Uterus (tissue), 4 donors: Measurements from ENCODE around the gene NBEAL1. TPM values are rescaled to one million over a fixed set of nuclear protein-coding genes. Genes with fewer than 3 reads are reported as not detected.
A peak's percentile ranks its signal among the peaks of the same experiment; 100 is the strongest.
"Not testable (repeated sequence)": the region's sequence is repeated elsewhere in the genome, so short reads cannot be mapped to it uniquely, and the experiment has no call there.

Source experiments
- DNase-seq, 2 donors: peaks; one replicate each; pipeline ENCODE4 v3.0.0-alpha.2; 2019 to 2020
- H3K27ac ChIP-seq, 2 donors: fragments of 200-600 bp; sonication (generic); 1 replicate in 1 of 2; 2 replicates in 1 of 2; pipeline ENCODE4 v1.5.1; 2016 to 2018
- H3K27me3 ChIP-seq, 2 donors: fragments of 200-600 bp; sonication (generic); one replicate each; pipeline ENCODE4 v1.5.1; 2018 to 2019; ENCODE audit warnings: control low read depth in 1 of 2
- H3K36me3 ChIP-seq, 2 donors: fragments of 200-600 bp; sonication (generic); one replicate each; pipeline ENCODE4 v1.5.1; 2019; ENCODE audit warnings: control low read depth in 1 of 2
- H3K4me1 ChIP-seq, 2 donors: fragments of 200-600 bp; sonication (generic); one replicate each; pipeline ENCODE4 v1.5.1; 2018 to 2019; ENCODE audit warnings: control low read depth in 1 of 2
- H3K4me3 ChIP-seq, 2 donors: fragments of 200-600 bp; sonication (generic); 1 replicate in 1 of 2; 2 replicates in 1 of 2; pipeline ENCODE4 v1.5.1; 2018 to 2019; ENCODE audit warnings: mild to moderate bottlenecking in 1 of 2
- H3K9me3 ChIP-seq, 2 donors: fragments of 200-600 bp; sonication (generic); one replicate each; pipeline ENCODE4 v1.5.1; 2019; ENCODE audit warnings: control low read depth in 1 of 2
- POLR2A ChIP-seq, 2 donors: fragments of 450-650 bp; IDR thresholded peaks; one replicate each; pipeline ENCODE4 v1.6.1; 2016; ENCODE audit warnings: antibody characterized with exemption in 2 of 2, mild to moderate bottlenecking in 1 of 2, moderate library complexity in 1 of 2
- intact Hi-C: fragments of 100-400 bp; cut with DNase I; formaldehyde crosslinking; loops from one replicate; pipeline ENCODE4 v1.15.1; 2023; ENCODE audit warnings: low total_unique reads
- total RNA-seq, 4 donors: library from RNA; depleted of rRNA in 3 of 4; stranded (reverse); fragments of >200 nt in 3 of 4; gene quantifications; one replicate each; pipeline versions ENCODE4 v1.1.0 to v1.2.4, GENCODE V29; 2014 to 2023
- TF ChIP-seq, protein P1 (sequence below), 4 experiments: fragments of 200-600 bp in 2 of 4; fragments of 450-650 bp in 2 of 4; sonication (generic) in 2 of 4; IDR thresholded peaks; one replicate each; pipeline ENCODE4 v1.5.1; 2016 to 2019; ENCODE audit warnings: antibody characterized with exemption in 4 of 4, mild to moderate bottlenecking in 2 of 4, moderate library complexity in 1 of 4
- donor health status: DM: yes; HTN: yes; CAD: no.

The NBEAL1 gene
- 100 to 1,000 TPM in 1 of 4 donors, 10 to 100 TPM in 3; 23.1 to 106 (median 41.8) TPM for total RNA-seq

DNA sequence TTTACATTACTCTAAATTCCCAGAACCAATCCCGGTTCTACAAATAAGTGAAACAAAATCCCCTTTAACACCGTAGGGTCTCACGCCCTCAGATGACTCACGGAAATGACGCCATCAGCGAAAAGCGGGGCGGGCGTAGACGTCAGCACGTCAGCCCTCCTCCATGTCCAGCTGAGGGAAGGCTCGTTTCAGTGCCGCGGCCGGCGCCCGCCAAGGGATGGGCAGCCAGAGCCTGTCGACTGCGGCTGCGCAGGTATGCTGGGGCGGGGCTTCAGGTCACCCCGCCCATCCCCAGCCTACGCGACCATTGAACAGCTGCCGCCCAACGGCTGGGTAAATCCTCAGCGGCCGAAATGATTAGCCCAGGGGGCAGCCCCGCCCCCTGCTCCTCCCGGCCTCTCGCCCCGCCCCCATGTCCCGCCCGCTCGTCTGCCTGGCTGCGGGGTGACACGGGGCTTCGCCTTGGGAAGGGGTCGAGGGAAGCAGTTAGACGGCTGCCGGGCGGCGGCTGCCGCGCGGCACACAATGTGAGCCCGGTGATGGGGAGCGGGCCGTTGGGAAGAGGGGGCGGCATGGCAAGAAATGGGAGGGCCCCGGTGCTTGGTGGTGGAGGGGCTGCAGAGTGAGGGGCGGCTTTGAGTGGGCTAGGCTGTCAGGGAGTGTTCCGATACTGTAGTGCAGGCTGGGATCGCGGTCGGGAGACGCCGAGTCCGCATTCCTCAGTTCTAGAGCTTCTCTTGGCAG, at the start of gene NBEAL1:
NBEAL1 (plus strand) TSS at position 420 of the 744 bp plus-strand sequence. CDS start 1,510 bp downstream, outside the sequence.
- H3K27ac ChIP-seq: peak within 1 kb of the TSS; percentile 92 to 99
- peak; percentile 98 to 99 for DNase-seq
- no peaks in the 10 kb centered on the region for H3K27me3 ChIP-seq
- H3K4me1 ChIP-seq: no peaks in the 10 kb centered on the region
- intact Hi-C loops: no loop called here
- H3K36me3 ChIP-seq: no peaks in the 10 kb centered on the region
- H3K9me3 ChIP-seq: no peaks in the 10 kb centered on the region
- H3K4me3 ChIP-seq: peak within 1 kb of the TSS; percentile 70 to 95
- peak; percentile 83 to 85 for TF ChIP-seq POLR2A (IDR thresholded peaks at IDR 0.05)
- TF ChIP-seq, protein P1, sequence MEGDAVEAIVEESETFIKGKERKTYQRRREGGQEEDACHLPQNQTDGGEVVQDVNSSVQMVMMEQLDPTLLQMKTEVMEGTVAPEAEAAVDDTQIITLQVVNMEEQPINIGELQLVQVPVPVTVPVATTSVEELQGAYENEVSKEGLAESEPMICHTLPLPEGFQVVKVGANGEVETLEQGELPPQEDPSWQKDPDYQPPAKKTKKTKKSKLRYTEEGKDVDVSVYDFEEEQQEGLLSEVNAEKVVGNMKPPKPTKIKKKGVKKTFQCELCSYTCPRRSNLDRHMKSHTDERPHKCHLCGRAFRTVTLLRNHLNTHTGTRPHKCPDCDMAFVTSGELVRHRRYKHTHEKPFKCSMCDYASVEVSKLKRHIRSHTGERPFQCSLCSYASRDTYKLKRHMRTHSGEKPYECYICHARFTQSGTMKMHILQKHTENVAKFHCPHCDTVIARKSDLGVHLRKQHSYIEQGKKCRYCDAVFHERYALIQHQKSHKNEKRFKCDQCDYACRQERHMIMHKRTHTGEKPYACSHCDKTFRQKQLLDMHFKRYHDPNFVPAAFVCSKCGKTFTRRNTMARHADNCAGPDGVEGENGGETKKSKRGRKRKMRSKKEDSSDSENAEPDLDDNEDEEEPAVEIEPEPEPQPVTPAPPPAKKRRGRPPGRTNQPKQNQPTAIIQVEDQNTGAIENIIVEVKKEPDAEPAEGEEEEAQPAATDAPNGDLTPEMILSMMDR (IDR thresholded peaks at IDR 0.05): no peak

DNA sequence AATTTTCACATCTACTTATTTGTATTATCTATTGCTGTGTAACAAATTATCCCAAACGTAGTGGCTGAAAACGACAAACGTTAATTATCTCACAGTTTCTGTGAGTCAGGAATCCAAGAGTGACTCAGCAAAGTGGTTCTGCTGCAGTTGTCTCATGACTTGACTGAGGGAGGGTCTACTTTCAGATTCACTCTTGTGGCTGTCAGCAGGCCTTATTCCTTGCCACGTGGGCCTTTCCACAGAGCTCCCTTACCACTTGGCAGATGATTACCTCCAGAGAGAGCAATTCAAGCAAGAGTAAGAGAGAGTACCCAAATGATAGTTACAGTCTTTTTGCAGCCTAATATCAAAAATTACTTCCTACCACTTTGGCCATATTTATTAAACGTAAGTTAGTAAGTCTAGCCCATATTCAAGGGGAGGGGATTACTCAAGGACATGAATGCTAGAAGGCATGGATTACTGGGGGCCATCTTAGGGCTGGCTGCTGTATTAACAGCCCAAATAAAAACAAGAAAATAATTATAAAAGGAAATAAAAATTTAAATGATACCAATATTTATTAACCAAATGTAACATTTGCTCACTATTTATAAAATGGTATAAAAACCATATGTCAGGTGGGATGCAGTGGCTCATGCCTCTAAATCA, 48.7 kb upstream of the NBEAL1 start:
- Histone ChIP-seq H3K36me3 (no peaks in the 10 kb centered on the region), H3K27ac (no peak overlapping the region), H3K4me3 (no peak overlapping the region), H3K27me3 (no peaks in the 10 kb centered on the region), H3K9me3 (no peaks in the 10 kb centered on the region), H3K4me1 (no peaks in the 10 kb centered on the region)
- intact Hi-C loops: no loop called here
- no peak for DNase-seq
- TF ChIP-seq POLR2A (IDR thresholded peaks at IDR 0.05): no peak
- TF ChIP-seq, protein P1 (IDR thresholded peaks at IDR 0.05): no peak

DNA sequence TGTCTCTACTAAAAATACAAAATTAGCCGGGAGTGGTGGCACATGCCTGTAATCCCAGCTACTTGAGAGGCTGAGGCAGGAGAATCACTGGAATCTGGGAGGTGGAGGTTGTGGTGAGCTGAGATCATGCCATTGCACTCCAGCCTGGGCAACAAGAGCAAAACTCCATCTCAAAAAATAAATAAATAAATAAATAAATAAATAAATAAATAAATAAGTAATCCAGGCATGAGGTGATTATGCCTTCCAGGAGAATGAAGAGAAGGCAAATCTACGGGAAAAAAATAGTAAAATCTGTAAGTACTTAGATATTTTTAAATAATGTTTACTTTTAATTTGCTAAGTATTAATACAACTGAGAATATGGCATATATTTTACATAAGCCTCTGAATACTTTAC, 45.3 kb upstream of the NBEAL1 start:
- intact Hi-C loops, H3K4me3 ChIP-seq, H3K9me3 ChIP-seq, H3K27ac ChIP-seq, DNase-seq, H3K4me1 ChIP-seq, H3K36me3 ChIP-seq, H3K27me3 ChIP-seq: not testable (repeated sequence)

DNA sequence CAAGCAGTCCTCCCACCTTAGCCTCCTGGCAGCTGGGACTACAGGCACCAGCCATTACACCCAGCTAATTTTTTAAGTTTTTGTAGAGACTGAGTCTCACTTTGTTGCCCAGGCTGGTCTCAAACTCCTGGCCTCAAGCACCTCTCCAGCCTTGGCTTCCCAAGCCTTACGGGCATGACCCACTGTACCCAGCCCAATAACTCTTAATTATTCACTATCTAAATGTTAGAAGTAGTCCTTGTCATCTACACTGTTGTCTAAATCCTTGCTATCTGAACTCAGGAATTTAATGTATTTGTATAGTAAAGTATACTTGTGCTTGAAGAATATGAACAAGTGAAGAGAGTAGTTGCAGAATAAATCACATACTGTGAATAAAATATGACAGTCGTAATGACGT, 37.9 kb upstream of the NBEAL1 start:
- H3K27ac ChIP-seq: no peak overlapping the region
- H3K9me3 ChIP-seq: no peaks in the 10 kb centered on the region
- H3K4me1 ChIP-seq: no peaks in the 10 kb centered on the region
- no peak for TF ChIP-seq POLR2A (IDR thresholded peaks at IDR 0.05)
- no peak overlapping the region for H3K4me3 ChIP-seq
- intact Hi-C loops: no loop called here
- no peaks in the 10 kb centered on the region for H3K27me3 ChIP-seq
- DNase-seq: no peak
- H3K36me3 ChIP-seq: no peaks in the 10 kb centered on the region

DNA sequence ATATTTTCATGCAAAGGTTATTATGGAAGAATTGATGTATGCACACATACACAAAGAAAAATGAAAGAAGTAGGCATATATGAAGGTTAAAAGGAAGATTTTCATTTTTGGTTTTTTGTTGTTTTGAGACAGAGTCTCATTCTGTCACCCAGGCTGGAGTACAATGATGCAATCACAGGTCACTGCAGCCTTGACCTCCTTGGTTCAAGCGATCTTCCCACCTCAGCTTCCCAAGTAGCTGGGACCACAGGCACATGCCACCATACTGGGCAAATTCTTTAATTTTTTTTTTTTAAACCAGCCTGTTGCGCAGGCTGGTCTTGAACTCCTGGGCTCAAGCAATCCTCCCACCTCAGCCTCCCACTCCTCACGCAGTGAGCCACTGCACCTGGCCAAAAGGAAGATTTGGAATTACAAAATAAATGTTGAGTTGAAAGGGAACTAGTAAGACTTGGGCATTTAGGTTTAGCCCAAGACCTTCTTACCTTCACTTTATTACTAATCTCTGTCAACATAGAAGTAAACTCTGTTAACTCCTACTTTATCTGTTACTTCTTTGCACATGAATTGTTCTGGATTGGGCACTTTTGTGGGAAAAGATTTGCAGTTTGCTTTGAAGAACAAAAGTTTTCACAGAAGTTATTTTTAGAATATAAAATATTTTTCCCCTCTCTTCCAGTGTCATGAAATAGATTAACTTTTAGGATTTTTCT, 31.7 kb upstream of the NBEAL1 start:
- TF ChIP-seq, protein P1 (IDR thresholded peaks at IDR 0.05): no peak
- no peak for TF ChIP-seq POLR2A (IDR thresholded peaks at IDR 0.05)
- Histone ChIP-seq H3K9me3 (no peaks in the 10 kb centered on the region), H3K36me3 (no peaks in the 10 kb centered on the region), H3K27ac (no peak overlapping the region), H3K4me1 (no peaks in the 10 kb centered on the region), H3K4me3 (no peak overlapping the region), H3K27me3 (no peaks in the 10 kb centered on the region)
- intact Hi-C loops: no loop called here
- DNase-seq: no peak

DNA sequence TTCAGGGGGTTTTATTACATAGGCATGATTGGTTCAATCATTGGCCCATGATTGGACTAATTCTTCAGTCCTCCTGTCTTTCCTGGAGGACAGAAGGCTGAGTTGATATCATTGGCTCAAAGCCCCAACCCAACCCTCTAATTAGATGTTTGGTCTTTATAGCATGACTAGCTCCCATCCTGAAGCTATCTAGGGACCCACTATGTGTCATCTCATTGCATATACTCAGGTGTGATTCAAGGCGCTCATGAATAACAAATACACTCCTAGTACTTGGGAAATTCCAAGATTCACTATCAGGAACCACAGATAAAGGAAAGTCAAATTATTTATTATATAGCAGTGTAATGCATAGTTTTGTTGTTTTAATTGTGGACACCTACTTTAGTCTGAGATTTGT, 24.9 kb upstream of the NBEAL1 start:
- Histone ChIP-seq H3K36me3 (no peaks in the 10 kb centered on the region), H3K27ac (no peak overlapping the region), H3K4me1 (no peaks in the 10 kb centered on the region), H3K27me3 (no peaks in the 10 kb centered on the region), H3K9me3 (no peaks in the 10 kb centered on the region), H3K4me3 (no peak overlapping the region)
- TF ChIP-seq POLR2A (IDR thresholded peaks at IDR 0.05): no peak
- TF ChIP-seq, protein P1 (IDR thresholded peaks at IDR 0.05): no peak
- intact Hi-C loops: no loop called here
- no peak for DNase-seq
